Fibroblast of lung (primary cell): ENCODE results near the gene SYNE1. TPM values are rescaled to one million over a fixed set of nuclear protein-coding genes. Genes with fewer than 3 reads are reported as not detected.

ENCODE experiments used
- DNase-seq, 2 donors: peaks; one replicate each; pipeline versions ENCODE4 v3.0.0 to v3.0.0-alpha.2; 2010; ENCODE audit warnings: low read depth in 2 of 2
- H2AFZ ChIP-seq: 2 replicates; pipeline ENCODE4 v1.5.1; 2012; ENCODE audit warnings: low read length, control low read depth, inconsistent platforms
- H3K27ac ChIP-seq: 2 replicates; pipeline ENCODE4 v1.5.1; 2011; ENCODE audit warnings: low read length, control low read depth; ENCODE audit not compliant: insufficient read depth
- H3K27me3 ChIP-seq: 2 replicates; pipeline ENCODE4 v1.5.1; 2011; ENCODE audit warnings: mild to moderate bottlenecking, low read length; ENCODE audit not compliant: control insufficient read depth, insufficient read depth
- H3K36me3 ChIP-seq: 2 replicates; pipeline ENCODE4 v1.5.1; 2011; ENCODE audit warnings: low read length; ENCODE audit not compliant: control insufficient read depth, insufficient read depth
- H3K4me1 ChIP-seq: 2 replicates; pipeline ENCODE4 v1.5.1; 2011; ENCODE audit warnings: low read length; ENCODE audit not compliant: control insufficient read depth, insufficient read depth; ENCODE audit errors: extremely low read depth
- H3K4me2 ChIP-seq: 2 replicates; pipeline ENCODE4 v1.5.1; 2011; ENCODE audit warnings: low read length, control low read depth; ENCODE audit not compliant: insufficient read depth; ENCODE audit errors: extremely low read depth
- H3K4me3 ChIP-seq, 4 experiments: fragments of 200-600 bp in 1 of 4; sonication (generic) in 1 of 4; replicated peaks in 1 of 4; 2 replicates each; pipeline ENCODE4 v1.5.1; 2011 to 2016; ENCODE audit warnings: low read length in 4 of 4, low read depth in 3 of 4, mild to moderate bottlenecking in 3 of 4, control low read depth in 2 of 4, inconsistent platforms in 1 of 4, mixed read lengths in 1 of 4; ENCODE audit not compliant: insufficient read depth in 1 of 4; ENCODE audit errors: control extremely low read depth in 1 of 4
- H3K79me2 ChIP-seq: 2 replicates; pipeline ENCODE4 v1.5.1; 2012; ENCODE audit warnings: mild to moderate bottlenecking, low read length, inconsistent platforms; ENCODE audit not compliant: control insufficient read depth, insufficient read depth
- H3K9ac ChIP-seq: 2 replicates; pipeline ENCODE4 v1.5.1; 2011; ENCODE audit warnings: mild to moderate bottlenecking, low read length, control low read depth; ENCODE audit not compliant: insufficient read depth
- H3K9me3 ChIP-seq: 2 replicates; pipeline ENCODE4 v1.5.1; 2012; ENCODE audit warnings: low read depth, low read length; ENCODE audit not compliant: control insufficient read depth, insufficient read depth
- H4K20me1 ChIP-seq: 2 replicates; pipeline ENCODE4 v1.5.1; 2011; ENCODE audit warnings: low read length; ENCODE audit not compliant: control insufficient read depth, insufficient read depth; ENCODE audit errors: extremely low read depth
- CTCF ChIP-seq, 2 donors: IDR thresholded peaks in 1 of 2; conservative IDR thresholded peaks in 1 of 2; 1 replicate in 1 of 2; 2 replicates in 1 of 2; pipeline ENCODE4 v1.5.1; 2011 to 2012; ENCODE audit warnings: low read length in 2 of 2, control low read depth in 1 of 2, inconsistent platforms in 1 of 2, low read depth in 1 of 2, mild to moderate bottlenecking in 1 of 2
- EZH2 ChIP-seq: IDR thresholded peaks from 2 replicates; pipeline ENCODE4 v1.5.1; 2012; ENCODE audit warnings: low read length, control low read depth, mild to moderate bottlenecking; ENCODE audit errors: missing control alignments
- polyA plus RNA-seq, 2 donors: library from polyadenylated mRNA; depleted of rRNA in 1 of 2; stranded (reverse) in 1 of 2; unstranded in 1 of 2; fragments of >200 nt; gene quantifications; 2 replicates each; pipeline ENCODE4 v1.2.1, GENCODE V29; 2011 to 2012; ENCODE audit warnings: missing spikeins in 1 of 2
- total RNA-seq: library from RNA; depleted of rRNA; stranded (reverse); fragments of >200 nt; gene quantifications from 2 replicates; pipeline ENCODE4 v1.2.1, GENCODE V29; 2014

Gene SYNE1
- total and polyA plus RNA-seq, 2 donors (not counting 1 experiment from before 2014, with no cell fraction given), result 21.7 to 219 TPM

- no peak for DNase-seq
- no peak overlapping the region for H3K4me2 ChIP-seq
Observed at GRCh38 chr6:152603911-152604310, 33.3 kb downstream of the SYNE1 start.

GRCh38 chr6:152600022-152600421 is 37.1 kb downstream of the SYNE1 start:
- Histone ChIP-seq H3K36me3 (no peaks in the 10 kb centered on the region), H3K4me1 (no peaks in the 10 kb centered on the region), H3K4me3 (no peak overlapping the region), H3K79me2 (no peaks in the 10 kb centered on the region), H3K4me2 (no peak overlapping the region), H3K27me3 (no peaks in the 10 kb centered on the region), H4K20me1 (no peaks in the 10 kb centered on the region), H3K9me3 (no peaks in the 10 kb centered on the region), H3K9ac (no peak overlapping the region), H3K27ac (no peak overlapping the region), H2AFZ (no peak overlapping the region)
- no peak for TF ChIP-seq CTCF (conservative IDR thresholded peaks at IDR 0.05 in 1 of 2, IDR thresholded peaks at IDR 0.05 in 1 of 2; ENCODE audit: low read depth in 1 of 2, low read length in 2 of 2)
- no peak for DNase-seq

More at GRCh38 chr6:152603911-152604310, 33.3 kb downstream of the SYNE1 start:
- no peaks in the 10 kb centered on the region for H3K36me3 ChIP-seq
- H3K27me3 ChIP-seq, result no peaks in the 10 kb centered on the region
- TF ChIP-seq EZH2, result no peak
- no peak for TF ChIP-seq CTCF (conservative IDR thresholded peaks at IDR 0.05 in 1 of 2, IDR thresholded peaks at IDR 0.05 in 1 of 2; ENCODE audit: low read depth in 1 of 2, low read length in 2 of 2)
- H3K27ac ChIP-seq, result no peak overlapping the region
- no peaks in the 10 kb centered on the region for H3K4me1 ChIP-seq
- no peak overlapping the region for H3K9ac ChIP-seq
- H4K20me1 ChIP-seq, result no peaks in the 10 kb centered on the region
- no peaks in the 10 kb centered on the region for H3K79me2 ChIP-seq
- H2AFZ ChIP-seq, result no peak overlapping the region
- no peak overlapping the region for H3K4me3 ChIP-seq
- H3K9me3 ChIP-seq, result no peaks in the 10 kb centered on the region

GRCh38 chr6:152598901-152599537 is 38.1 kb downstream of the SYNE1 start:
- Histone ChIP-seq H3K27ac (no peak overlapping the region), H3K4me3 (no peak overlapping the region), H3K9me3 (no peaks in the 10 kb centered on the region), H3K36me3 (no peaks in the 10 kb centered on the region), H3K4me1 (no peaks in the 10 kb centered on the region), H3K9ac (no peak overlapping the region), H3K27me3 (no peaks in the 10 kb centered on the region), H3K79me2 (no peaks in the 10 kb centered on the region), H4K20me1 (no peaks in the 10 kb centered on the region), H3K4me2 (no peak overlapping the region), H2AFZ (no peak overlapping the region)
- no peak for DNase-seq
- TF ChIP-seq CTCF (conservative IDR thresholded peaks at IDR 0.05 in 1 of 2, IDR thresholded peaks at IDR 0.05 in 1 of 2; ENCODE audit: low read depth in 1 of 2, low read length in 2 of 2) (no peak), EZH2 (no peak)
